ENCODE data around the gene RRP1.

Gene RRP1

GRCh38 chr21:43758811-43759210 is 30.6 kb upstream of the RRP1 start:
- DNase-seq, result no peak

- no peak for DNase-seq
These were observed 29.7 kb upstream of the RRP1 start for GRCh38 chr21:43759651-43760050.

DNA sequence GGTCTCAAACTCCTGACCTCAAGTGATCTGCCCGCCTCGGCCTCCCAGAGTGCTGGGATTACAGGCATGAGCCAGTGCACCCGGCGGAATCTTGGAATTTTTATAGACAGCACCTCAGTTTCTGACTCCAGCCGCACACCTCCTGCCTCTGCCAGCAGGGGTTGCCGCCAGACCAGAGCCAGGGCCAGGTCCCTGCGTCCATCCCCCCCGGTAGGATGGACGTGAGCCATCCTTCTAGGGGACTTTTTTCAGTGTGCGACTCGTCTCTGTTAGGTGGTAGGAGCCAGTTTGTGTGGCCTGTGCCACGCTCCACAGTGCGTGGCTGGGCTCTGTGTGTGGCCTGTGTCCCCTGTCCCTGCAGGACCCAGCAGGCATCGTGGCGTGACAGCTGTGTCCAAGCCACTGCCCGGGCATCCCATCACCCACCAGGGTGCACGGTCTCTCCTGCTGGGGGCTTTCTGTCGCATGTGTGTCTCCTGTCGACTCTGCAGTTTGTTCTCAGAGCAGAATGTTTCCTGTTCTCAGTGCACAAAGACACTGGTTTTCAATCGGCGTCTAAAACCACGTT is 28.9 kb upstream of the RRP1 start:
- no peak for DNase-seq

DNA sequence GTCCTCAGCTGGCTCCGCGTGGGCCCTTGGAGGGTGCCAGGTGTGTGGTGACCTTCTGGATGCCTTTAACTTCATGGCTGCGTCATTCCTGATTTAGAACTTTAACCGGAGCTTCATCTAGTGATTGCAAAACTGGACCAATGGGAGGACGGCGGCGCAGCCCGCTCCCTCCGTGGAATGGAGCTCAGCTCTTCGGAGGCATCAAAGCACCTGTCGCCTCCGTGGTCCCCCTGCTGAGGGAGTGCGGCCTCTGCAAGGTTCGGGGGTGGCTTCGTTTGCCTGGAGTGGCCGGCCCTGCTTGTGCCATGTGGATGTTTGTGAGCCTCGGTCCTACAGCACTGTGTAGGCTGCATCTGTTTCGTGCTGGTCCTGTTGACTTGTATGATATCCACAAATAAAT is 27.5 kb upstream of the RRP1 start:
- DNase-seq, result no peak

GRCh38 chr21:43762303-43763128 is 26.9 kb upstream of the RRP1 start:
- DNase-seq, result no peak

GRCh38 chr21:43763901-43764523 is 25.4 kb upstream of the RRP1 start:
- DNase-seq, result no peak

- DNase-seq, result no peak
These were observed 24.5 kb upstream of the RRP1 start for GRCh38 chr21:43764576-43765495.

- no peak for DNase-seq
These were observed 22.5 kb upstream of the RRP1 start for GRCh38 chr21:43766734-43767497.

DNA sequence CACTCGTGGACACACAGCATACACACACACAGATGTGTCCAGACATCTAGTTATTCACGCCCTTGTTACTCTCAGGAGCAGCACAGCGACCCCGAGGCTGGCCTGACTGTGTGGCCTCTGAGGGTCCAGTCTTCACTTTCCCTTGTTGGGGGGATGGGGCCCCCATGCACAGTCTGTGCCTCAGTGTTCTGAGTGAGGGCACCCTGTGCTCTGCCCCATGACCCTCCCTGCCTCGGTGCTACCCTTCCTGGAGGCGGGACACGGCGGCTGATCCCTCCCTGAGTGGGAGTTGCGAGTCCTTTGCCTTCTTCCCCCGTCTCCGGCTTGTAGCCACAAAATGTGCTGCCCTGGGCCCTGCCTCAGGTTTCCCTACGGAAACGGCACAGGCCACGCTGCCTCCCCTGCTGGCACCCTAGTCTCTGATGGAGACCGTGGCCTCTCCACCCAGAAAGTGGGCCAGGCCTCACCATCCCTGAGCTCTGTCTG is 21.8 kb upstream of the RRP1 start:
- DNase-seq, result no peak

GRCh38 chr21:43767984-43768867 is 21.2 kb upstream of the RRP1 start:
- DNase-seq, result no peak

DNA sequence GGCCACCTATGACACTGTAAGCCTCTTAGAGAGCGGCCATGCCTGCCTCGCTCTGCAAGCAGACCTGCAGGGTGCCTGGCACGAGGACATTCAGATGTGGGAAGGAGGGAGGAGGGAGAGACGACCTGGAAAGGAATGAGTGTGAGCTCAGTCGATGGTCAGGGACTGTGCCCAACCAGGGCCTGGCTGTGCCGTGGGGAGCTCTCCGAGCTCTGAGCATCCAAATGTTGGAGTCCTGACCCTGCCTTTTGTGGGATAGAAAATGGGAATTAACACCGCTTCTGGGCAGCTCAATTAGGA is 20.6 kb upstream of the RRP1 start:
- no peak for DNase-seq

DNA sequence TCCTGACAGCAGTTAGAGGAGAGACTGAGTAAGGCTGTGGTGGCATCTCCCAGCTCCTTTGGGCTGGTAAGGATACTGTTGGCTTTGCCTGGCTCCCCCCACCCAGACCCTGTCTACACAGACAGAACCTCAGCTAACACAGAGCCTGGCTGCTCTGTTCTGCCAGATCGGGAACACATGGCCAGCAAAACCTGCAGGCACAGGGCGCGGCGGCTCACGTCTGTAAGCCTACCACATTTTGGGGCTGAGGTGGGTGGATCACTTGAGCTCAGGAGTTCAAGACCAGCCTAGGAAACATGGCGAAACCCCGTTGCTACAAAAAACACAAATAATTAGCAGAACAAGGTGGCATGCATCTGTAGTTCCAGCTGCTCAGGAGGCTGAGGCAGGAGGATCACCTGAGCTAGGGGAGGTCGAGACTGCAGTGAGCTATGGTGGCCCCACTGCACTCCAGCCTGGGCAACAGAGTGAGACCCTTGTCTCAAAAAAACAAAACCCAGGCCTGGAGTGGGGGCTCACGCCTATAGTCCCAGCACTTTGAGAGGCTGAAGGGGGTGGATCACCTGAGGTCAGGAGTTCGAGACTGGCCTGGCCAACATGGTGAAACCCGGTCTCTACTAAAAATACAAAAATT is 19.9 kb upstream of the RRP1 start:
- no peak for DNase-seq

DNA sequence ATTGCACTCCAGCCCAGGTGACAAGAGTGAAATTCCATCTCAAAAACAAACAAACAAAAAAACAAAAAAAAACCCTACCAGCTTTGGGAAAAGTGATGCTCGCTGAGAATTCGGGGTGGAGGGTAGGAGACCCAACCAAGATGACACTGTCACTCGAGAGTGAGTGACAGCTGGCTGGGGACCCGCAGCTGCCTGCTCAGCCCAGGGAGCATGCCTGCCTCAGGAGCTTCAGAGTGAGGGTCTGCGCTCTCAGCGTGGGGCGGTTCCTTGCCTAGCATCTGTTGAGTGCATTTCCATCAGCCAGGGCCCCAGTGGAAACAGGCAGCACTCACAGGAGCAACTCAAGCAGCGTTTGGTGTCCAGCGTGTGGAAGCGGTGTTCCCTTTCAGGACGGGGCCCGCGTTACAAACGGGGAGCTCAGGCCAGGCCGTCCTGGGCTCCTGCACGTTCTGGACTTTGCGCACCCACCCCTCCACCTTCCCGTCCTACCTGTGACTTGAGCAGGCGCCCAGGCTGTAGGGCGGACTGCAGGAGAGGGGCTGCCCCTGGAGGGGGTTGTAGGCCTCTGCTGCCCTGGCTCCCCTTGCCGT is 19.2 kb upstream of the RRP1 start:
- no peak for DNase-seq

- no peak for DNase-seq
These were observed 18.1 kb upstream of the RRP1 start for GRCh38 chr21:43771199-43771675.

GRCh38 chr21:43771698-43772424 is 17.5 kb upstream of the RRP1 start:
- DNase-seq, result no peak

GRCh38 chr21:43772425-43772821 is 17.0 kb upstream of the RRP1 start:
- DNase-seq, result no peak

- DNase-seq, result no peak
These were observed 15.2 kb upstream of the RRP1 start for GRCh38 chr21:43774163-43774562.

DNA sequence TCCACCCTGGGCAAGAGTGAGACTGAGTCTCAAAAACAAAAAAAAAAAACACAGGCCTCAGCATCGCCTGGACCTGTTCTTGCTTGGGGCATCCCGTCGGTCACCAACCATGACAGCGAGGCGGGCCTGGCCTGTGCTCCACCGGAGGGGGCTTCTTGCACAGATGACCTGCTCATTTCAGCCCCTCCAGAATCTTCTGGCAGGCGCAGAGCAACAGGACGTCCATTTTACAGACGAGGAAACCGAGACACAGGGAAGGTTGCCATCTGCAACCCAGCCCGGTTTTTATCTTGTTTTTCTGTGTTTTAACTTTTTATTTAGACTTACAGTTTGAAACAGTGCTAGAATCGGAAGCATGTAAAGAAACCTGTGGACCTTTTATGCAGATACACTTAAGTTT is 14.2 kb upstream of the RRP1 start:
- DNase-seq, result no peak

DNA sequence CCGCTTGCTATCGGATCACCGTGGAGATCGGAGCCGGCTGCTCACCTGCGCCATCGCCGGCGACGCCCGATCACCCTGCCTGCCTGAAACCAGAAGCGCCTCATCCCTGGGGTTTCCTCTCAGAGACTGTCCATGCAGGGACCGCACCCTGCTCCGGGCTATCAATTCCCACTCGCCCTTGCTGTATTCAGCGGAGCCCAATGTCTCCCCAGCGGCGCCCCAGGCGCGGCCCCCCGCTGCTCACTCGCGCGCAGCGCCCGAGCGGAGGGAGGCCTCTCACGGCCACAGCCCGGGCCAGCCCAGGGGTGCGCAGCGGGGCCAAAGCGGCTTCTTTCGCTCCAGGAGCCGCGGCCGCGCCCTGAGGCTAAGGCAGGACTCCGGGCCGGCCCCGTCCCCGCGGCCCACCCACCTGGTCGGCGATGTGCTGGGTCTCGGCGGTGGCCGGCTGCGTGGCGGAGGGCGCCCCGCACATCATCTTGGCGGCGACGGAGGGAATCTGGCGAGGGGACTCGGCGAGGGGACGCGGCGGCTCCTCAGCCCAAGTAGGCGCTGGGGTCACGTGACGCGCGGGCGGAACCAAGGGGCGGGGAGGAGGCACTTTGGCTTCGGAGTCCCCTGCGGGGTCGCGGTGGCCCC is 13.5 kb upstream of the RRP1 start, which contains the start of gene CSTB:
Gene CSTB (minus strand): TSS at position 514 of the 636 bp plus-strand sequence. CDS start 39 bp downstream, at position 475.
- DNase-seq, result peak; percentile 82

Data from stimulated activated CD4-positive, alpha-beta T cell treated with anti-CD3 and anti-CD28 coated beads, Interleukin-12 subunit alpha, Interleukin-12 subunit beta, amount 100 ng/mL, for 4 hours (primary cell).